GM12892 (cell line): Measurements from ENCODE around the gene CCDC116.

Experiments
- POLR2A ChIP-seq: IDR thresholded peaks from 2 replicates; pipeline ENCODE4 v1.6.1; 2011; ENCODE audit warnings: low read depth, low read length, control low read depth
- POLR2AphosphoS5 ChIP-seq: IDR thresholded peaks from 2 replicates; pipeline ENCODE4 v1.6.1; 2011; ENCODE audit warnings: low read depth, low read length, control low read depth
- TAF1 ChIP-seq: IDR thresholded peaks from 2 replicates; pipeline ENCODE4 v1.6.1; 2011; ENCODE audit warnings: low read depth, mild to moderate bottlenecking, control low read depth, low read length, borderline replicate concordance

- TF ChIP-seq POLR2AphosphoS5 (no peak), POLR2A (no peak), TAF1 (no peak)
These were observed 1.5 kb downstream of the CCDC116 start for GRCh38 chr22:21634081-21634480.
